HG03280 (cell line): ENCODE results near the gene ZNF260.
"Not testable (repeated sequence)": the region's sequence is repeated elsewhere in the genome, so short reads cannot be mapped to it uniquely, and the experiment has no call there.

Experiments used
- ATAC-seq: cut with Tn5 transposase; IDR thresholded peaks from one replicate; pipeline ENCODE4 v1.9.1; 2021; ENCODE audit warnings: mild to moderate bottlenecking, moderate library complexity; ENCODE audit not compliant: unreplicated experiment

The ZNF260 gene

DNA sequence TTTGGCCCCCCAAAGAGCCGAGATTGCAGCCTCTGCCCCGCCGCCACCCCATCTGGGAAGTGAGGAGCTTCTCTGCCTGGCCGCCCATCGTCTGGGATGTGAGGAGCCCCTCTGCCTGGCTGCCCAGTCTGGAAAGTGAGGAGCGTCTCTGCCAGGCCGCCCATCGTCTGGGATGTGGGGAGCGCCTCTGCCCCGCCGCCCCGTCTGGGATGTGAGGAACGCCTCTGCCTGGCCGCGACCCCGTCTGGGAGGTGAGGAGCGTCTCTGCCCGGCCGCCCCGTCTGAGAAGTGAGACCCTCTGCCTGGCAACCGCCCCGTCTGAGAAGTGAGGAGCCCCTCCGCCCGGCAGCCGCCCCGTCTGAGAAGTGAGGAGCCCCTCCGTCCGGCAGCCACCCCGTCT is 37.2 kb downstream of the ZNF260 start:
- not testable (repeated sequence) for ATAC-seq

- peak; percentile 61 for ATAC-seq
Observed at GRCh38 chr19:36489920-36490415, 38.1 kb downstream of the ZNF260 start.

DNA sequence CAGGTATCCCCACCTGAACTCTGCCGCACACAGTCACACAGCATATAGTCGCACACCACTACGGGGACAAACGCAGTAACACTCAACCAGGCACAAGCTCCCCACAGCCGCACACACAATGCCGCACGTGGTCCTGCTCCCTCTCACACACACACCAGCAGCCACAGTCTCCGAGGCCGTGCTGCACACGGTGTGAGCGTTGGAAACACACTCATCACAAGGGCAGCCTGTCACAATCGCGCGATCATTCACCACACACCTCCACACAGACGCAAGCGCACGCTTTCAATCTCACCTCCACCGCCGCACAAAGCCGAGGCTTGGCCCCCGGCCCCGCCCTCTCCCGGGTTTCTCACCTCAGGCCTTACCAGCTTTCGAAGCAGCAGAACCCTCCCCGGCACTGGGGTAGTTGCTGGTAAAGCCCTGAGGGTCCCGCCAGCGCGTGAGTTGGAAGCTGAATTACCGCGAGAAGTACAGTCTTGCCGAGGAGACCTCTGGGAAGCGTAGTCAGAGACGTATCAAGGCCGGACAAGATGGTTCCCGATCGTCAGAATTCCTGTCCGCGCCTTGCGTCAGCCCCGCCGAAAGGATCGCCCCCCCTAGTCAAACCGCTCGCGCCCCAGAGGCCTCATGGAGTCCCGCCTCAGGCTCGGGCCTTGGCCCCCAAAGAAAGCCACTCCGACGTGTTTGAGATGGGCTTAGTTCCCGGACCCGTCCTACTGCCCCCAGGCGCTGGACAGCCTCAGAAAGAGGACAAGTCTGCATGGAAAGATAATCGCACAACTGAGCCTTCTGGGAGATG is 38.8 kb downstream of the ZNF260 start, which contains the start of gene ZNF566:
Gene ZNF566 (minus strand): TSS at position 444 of the 802 bp plus-strand sequence. CDS start 13,004 bp downstream, outside the sequence.
- peak; percentile 80 for ATAC-seq

DNA sequence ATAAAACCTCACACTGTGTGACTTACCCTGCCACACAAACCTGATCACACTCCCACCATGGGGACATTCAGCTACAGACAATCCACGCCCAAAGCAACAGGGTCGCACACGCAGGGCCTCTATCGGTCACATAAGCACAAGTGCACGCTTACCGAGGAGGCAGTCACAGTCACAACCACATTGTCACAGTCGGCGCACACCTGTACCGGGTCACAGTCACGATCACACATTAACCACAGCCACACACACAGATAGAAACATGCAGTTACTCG is 39.3 kb downstream of the ZNF260 start:
- ATAC-seq = no peak

DNA sequence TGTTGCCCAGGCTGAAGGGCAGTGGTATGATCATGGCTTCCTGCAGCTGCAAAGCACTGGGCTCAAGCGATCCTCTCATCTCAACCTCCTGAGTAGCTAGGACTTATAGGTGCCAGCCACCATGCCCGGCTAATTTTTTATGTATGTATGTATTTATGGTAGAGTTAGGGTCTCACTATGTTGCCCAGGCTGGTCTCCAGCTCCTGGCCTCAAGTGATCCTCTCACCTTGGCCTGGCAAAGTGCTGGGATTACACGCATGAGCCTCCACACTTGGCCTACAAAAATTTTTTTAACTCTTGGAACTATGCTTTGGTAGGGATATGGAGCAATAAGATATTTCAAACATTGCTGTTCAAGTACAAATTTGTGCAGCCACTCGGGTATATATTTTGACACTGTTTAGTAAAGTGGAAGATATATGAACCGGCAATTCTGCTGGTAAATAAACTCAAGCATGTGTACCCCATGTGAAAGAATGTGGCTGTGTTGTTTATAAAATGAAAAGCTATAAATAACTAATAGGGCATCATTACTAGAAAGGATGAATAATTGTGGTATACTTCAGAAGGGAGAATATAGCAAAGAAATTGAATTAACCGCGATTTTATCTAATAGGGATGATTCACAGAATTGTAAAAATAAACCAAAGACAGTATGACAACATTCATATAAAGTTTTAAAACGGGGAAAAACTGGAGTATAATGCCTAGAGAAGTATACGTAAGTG is 39.8 kb downstream of the ZNF260 start:
- ATAC-seq = no peak

DNA sequence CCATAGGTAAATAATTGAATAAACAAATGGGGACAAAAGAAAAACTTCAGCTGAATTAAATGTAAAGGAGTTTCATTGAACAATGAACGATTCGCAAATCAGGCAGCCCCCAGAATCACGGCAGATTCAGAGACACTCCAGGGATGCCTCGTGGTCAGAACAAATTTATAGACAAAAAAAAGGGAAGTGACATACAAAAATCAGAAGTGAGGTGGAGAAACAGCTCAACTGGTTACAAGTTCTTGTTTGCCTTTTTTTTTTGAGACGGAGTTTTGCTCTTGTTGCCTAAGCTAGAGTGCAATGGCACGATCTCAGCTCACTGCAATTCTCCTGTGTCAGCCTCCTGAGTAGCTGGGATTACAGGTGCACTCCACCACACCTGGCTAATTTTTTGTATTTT is 44.4 kb downstream of the ZNF260 start:
- no peak for ATAC-seq

DNA sequence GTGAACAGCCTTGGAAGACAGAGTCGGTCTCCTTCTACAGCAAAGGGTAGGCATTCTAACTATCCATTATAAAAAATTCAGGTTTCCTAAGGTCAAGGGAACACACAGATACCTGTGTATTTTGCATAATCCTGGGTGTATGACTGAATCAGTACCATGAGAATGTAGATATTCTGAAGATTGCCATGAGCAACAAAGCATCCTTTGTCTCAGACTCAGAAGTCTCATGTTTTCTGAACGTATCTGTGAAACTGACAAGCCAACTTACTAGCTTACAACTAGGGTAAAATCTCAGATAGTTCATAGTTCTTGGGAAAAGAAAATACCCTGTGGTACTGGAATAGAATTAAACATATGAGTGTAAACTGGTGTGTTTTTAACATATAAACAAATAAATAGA is 45.2 kb downstream of the ZNF260 start:
- ATAC-seq = no peak
